Raji (cell line): ENCODE data around the gene RCAN1.

ENCODE experiments used
- POLR2A ChIP-seq: IDR thresholded peaks from 2 replicates; pipeline ENCODE4 v1.6.1; 2011; ENCODE audit warnings: low read depth, low read length, control low read depth; ENCODE audit not compliant: insufficient read depth

RCAN1 gene

DNA sequence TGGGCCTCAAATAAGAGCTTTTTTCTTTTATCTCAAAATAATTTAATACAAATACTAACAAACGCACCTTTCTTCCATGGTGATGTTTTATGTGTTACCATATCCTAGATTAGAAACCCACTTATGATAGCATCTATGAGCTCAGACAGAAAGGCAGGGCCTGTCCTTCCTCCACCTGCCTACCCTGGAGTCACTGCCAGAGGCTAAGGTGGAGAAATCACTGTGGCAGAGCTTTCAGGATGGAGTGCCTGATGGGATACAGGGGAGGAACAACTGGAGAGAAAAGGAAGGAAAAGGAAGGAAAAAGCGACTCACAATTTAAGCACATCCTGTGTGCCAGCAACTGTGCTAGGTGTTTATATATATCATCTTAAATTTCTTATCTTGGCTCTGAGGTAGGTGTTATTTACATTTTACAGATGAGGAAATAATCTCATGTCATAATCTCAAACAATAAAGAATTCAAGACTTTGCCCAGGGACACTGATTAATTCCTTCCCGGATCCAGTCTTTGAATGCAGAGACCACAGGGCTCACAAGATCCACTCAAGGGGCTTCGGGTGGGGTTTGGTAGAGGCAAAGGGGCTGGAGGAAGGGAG lies 45.4 kb downstream of the RCAN1 start:
- TF ChIP-seq POLR2A = no peak

DNA sequence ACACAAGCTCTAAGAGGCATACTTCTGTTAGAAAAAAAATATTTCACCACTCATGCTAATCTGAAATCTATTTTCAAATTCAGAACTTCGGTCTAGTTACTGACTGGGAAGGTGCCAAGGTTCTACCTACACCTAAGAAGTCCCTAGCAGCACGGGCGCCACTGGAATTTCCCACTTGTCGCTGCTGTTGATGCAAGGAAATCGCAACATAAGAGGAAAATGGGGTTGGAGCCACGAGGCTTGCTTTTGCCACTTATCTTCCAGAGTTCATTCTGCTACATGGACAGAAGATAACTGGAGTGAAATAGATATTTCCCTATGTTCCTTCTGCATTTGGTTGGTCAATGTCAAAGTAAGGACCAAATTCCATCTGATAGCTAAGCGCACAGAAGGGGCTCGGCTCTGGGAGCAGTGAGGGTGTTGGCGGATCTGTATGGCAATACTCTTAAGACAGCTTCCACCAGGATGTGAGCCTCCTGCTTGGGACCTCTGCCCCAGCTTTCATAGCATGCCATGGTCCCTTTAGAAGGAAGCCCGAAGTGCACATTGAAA lies 47.2 kb downstream of the RCAN1 start:
- no peak for TF ChIP-seq POLR2A

DNA sequence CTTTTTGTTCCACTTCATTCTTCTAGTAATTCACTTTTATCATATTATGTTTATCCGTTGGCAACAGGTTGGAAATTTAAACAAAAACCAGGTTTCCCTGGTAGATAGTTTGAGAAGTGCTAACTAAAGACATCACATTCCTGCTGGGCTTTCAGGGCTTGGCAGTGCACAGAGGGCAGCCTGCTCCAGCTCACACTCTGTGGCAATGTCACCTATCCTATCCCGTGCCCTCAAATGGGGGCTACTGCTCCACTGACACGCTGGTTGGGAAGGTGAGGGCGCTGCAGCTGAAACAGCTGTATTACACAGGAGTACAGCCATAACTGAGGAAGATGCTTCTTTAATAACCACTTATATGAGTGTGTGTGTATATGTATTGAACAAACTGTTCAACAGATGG lies 49.7 kb downstream of the RCAN1 start:
- TF ChIP-seq POLR2A = no peak

DNA sequence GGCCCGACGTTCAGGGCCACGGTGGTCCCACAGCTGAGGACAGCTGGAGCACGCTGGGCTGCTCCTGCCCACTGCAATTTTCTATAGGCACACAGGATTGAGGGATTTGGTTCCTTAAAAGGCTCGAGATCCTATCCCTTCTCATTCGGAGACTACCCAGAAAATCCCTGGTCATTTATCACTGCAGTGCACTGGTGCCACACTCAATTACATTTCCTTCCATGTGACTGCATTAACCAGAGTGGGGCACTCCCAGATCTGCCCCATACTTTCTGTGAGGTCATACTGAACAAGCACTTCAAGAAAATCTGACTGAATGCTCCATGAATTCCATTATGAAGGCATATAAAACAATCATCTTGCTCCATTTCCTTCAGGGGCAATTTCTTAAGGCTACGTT lies 53.1 kb downstream of the RCAN1 start:
- no peak for TF ChIP-seq POLR2A

DNA sequence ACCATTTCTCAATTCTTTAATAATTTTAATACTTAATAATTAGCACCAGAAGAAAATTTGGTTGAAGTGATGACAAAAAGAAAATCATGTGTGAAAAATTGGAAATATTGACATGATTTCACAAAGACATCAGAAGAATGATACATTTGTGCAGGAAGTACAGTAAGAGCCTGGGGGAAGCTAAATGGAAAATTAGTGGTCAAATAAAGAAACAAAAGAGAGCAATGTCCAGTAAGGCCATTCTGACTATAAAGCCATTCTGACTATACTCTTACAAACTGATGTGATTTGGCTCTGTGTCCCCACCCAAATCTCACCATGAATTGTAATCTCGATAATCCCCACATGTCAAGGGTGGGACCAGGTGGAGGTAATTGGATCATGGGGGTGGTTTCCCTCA lies 54.3 kb downstream of the RCAN1 start:
- no peak for TF ChIP-seq POLR2A

DNA sequence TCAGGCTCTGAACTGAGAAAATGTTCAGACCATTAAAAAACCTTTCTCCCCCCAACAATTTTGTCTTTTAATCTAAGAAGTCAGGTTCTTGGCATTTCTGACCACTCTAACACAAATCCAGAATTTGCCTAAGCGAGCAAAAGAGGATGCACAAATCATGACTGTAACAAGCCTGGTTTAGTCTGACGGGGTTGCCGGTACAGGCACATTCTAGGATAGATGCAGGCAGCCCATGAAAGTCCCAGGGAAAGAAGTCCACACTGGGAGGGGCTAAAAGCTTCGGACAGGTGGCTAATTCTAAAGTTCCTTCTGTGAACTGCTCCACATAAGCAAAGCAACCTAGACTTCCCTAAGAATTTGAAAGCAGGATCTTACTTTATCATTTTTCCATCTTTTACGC lies 54.9 kb downstream of the RCAN1 start:
- TF ChIP-seq POLR2A = no peak

DNA sequence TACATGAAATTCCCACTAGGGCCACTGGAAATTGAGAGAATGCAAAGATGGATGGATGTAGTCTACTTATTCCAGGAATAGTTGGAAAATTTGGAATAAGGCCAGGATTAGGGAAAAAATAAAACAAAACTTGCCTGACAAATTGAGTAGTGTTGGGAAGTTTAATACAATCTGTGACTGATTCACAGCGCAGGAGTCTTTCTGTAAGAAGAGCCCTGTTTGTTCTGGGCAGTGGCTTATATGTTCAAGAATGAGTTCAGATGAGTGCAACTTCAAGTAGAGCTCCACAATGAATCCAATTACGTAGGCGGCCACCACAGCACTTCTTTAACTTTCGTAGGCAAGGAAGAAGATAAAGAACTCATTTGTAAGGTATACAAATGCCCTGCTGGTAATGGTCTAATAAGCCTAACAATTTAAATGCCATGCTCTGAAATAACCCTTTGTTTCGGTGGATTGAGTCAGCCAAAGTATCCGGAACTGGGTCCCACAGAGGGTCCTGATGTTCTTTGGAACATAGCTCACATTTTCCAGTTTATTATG lies 55.8 kb downstream of the RCAN1 start:
- no peak for TF ChIP-seq POLR2A

DNA sequence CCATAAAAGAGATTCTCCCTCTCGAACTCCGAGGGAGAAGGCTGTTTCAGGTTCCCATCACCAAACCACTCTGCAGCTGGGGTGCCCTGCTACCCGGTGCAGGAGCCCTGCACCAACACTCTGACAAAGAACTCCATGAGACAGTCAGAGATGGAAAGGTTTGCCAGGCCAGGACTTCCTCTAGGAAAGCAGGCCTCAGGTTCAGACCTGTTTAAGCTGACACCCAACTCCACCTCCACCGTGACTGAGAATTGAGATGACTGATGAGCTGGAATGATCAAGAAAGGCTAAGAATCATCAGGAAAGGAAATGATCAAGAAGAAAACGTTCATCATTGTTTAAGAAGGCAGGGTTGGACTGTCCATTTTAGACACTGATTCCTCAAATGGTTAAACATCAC lies 56.7 kb downstream of the RCAN1 start:
- TF ChIP-seq POLR2A = no peak

DNA sequence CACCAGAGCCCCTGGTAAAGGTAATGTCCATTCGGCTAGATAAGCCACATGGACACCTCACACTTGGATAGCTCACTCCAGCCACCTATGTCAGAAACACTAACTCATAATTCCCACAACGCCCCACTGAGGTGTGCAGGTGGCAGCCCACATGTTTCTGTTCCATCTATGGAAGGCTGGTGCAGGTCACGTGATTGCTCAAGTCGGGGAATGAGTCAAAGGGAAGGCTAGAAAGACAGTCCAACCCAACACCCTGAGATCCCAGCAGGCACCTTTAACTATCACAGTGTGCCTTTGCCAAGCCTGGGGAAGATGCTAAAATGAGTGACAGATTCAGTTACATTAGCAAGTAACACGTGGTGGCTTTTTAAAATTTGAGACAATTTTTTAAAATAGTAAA lies 57.7 kb downstream of the RCAN1 start:
- TF ChIP-seq POLR2A = no peak

DNA sequence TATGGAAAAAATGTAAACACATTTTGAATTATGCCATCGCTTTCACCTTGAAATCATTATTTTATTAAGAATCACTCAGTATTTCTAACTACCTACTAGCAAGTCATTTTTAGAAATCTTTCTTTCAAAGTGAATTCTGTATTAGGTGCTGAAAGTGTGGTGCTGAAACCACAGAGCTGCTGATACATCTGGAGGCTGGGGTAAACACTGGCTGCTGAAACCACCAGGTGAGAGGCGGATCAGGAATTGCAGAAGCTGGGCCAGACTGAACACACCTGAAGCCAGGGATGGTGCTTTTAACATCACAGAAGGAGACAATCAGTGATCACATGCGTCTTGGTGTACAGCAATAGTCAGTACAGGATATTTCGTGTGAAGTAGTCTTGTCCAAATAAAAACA lies 60.7 kb downstream of the RCAN1 start:
- no peak for TF ChIP-seq POLR2A

DNA sequence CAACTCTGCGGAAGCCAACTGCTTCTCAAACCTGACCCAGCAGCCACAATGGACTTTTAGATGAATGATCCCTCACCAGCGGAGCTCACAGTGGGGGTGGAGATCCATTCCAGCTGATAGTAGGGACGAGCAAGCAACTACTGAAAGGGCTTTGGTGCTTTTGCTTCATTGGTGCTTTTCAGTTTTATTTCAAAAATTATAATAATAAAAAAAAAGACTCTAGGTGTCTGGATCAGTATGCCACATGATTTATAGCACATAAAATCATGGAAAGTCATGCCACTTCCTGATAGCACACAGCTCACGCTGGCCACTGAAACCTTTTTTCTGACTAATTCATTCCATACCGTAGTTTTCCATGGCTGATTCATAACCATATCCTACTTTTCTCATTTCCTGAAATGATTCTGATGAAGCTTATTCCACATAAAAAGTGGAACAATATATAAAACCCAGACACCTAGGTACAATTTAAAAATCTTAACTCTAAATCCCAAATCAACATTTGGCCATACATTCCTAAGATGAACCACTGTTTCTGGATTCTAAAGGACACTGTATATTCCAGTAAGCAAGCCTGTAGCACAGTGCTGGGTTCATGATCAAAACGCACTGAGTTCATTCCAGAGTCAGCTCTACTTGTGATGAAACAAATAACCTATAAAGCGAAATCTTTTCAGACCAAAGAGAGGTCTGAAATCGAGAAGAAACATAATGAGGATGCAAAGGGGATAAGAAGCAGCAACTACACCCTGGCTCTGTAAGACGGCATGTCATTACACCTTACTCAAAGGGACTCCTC lies 61.6 kb downstream of the RCAN1 start:
- TF ChIP-seq POLR2A = no peak

DNA sequence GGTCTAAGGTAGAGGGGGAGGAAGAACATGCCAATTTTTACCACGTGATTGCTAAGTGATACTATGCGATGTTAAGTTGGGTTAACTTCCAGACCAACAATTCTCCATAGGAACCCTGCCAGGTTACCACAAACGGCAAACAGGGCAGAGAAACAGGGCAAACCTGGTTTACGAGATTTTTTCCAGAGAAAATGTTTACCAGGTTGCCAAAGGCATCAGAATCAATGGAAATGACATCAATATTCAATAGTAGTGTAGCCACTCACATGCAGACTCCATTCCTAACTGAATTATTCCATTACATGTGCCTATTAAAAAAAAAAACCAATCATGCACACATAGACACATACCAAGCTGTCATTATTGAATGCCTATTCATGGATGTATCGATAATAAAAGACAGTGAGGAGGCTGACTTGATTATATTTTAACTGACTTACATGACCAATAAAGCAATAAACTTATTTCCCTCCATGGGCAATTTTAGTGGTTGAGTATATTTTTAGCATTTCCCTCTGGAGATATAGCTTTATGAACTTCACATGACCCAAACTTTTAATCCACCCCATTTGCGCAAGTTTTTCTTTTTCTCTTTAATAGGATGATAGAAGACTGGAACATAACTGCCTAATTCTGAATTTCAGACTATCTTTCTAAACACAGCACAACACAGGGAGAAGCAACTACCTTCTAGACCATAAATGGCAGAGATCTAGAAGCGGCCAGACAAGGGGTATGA lies 62.4 kb downstream of the RCAN1 start:
- no peak for TF ChIP-seq POLR2A

DNA sequence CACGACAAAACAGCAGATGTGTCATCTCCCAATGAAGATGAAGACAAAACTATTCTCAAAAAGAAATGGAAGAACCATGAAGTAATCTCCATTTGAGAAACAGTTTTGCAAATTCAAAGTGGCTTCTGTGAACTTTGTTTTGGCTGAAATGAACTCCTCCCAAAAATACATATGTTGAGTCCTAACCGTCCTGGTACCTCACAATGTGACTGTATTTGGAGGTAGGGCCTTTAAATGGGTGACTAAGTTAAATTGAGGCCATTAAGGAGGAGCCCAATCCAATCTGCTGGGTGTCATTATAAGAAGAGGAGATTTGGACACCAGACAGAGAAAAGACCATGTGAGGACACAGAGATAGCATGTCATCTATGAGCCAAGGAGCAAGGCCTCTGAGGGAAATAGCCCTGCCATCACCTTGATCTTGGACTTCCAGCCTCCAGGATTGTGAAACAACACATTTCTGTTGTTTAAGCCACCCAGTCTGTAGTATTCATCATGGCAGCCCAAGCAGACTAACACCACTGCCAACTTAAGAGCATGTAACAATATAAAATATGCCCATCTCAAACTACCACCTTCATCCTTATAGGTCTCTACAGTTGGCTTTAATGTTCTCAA lies 64.6 kb downstream of the RCAN1 start:
- no peak for TF ChIP-seq POLR2A

DNA sequence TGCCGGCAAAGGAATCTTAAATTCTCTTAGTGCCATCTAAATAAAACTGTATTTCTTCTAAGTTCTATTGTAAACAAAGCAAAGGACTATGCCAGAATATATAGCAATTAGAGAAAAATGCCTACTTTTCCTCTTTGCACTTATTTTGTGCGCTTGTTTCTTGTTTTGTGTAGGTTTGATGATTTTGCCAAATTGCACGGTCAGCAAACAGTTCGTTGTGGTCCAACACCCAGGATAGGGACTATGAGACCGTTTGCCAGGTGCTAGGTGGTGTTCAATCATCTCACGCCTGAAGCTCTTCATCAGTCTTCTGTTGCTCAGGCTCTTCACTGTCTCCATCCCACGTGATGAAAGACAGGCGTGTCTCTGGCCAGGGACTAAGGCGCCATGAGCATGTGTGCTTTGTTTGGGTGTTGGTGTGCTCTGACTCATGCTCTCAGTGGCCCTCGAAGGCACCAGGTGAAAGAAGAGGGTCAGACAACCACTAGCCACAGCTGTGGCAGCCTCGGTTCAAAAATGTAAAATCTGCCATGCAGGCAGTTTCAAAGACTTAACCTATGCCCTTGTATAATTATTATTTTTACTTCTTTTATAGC lies 66.0 kb downstream of the RCAN1 start:
- no peak for TF ChIP-seq POLR2A

DNA sequence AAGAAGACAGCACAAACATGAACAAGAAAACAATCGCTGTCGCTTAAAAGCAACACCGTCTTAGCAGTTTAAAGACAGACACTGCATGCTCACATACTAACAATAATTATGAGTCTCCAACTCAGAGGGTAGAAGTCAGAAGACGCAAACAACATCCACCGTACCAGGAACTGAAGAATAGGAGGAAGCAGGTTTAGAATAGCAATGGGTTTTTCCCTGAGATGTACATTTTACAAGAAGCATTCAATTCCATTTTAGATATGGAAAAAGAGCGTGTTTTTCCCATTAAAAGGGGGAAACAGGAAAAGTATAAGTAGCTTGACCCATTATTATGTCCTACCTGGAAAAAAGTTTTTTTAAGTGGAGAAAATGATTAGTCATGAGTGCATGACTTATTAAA lies 68.4 kb downstream of the RCAN1 start:
- TF ChIP-seq POLR2A = no peak

DNA sequence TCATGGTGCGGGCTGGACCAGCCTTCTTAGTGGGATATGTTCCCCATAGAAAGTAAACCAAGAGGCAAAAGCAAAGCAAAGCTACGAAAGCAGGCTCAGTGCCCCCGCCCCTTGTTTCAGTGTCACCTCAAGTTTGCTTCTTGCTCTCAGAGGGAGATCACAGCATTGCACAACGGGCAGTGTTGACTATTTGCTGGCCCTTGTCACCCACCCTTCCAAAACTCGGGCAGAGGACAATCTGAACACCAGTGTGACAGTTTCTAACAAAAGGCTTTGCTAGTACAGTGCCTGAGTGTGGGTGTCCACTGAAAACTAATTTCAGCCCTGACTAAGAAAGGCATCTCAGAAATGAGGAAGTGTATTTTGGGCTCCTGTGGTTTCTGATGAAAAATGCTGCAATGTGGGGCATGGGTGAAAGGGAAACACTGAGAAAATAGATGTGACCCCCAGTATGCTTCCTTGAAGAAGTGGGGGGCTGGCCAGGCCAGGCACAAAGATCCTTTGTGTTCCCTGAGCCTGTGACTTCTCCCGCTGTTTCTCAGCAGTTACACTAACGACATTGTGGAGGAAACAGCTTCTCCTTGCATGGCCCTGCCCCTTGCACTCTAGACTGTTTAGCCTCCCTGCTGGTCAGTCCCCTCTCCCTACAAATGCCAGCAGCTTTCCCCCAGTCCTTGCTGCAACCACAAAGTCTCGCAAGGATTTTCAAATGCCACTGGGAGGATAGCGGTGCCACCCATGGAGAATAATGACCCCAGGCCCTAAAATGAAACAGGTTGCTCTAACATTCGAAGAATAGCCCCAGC lies 69.6 kb downstream of the RCAN1 start:
- TF ChIP-seq POLR2A = no peak
